HG03097 (cell line): ENCODE measurements around the gene DDIT3.
"Not testable (repeated sequence)": the region's sequence is repeated elsewhere in the genome, so short reads cannot be mapped to it uniquely, and the experiment has no call there.

Source experiments
- ATAC-seq: cut with Tn5 transposase; IDR thresholded peaks from one replicate; pipeline ENCODE4 v1.9.1; 2021; ENCODE audit not compliant: unreplicated experiment, low FRiP score

The DDIT3 gene

GRCh38 chr12:57520053-57520818, at the start of gene DDIT3:
Gene DDIT3 (minus strand): TSS chr12:57520514. CDS start chr12:57517406, 3,108 bp downstream.
- peak; percentile 55 for ATAC-seq

- ATAC-seq, result no peak
Observed at GRCh38 chr12:57569858-57570257, 49.5 kb upstream of the DDIT3 start.

- ATAC-seq, result no peak
Observed at GRCh38 chr12:57568838-57569237, 48.5 kb upstream of the DDIT3 start.

GRCh38 chr12:57564178-57564740, 43.9 kb upstream of the DDIT3 start:
- ATAC-seq, result no peak

GRCh38 chr12:57563358-57563757, 43.0 kb upstream of the DDIT3 start:
- no peak for ATAC-seq

GRCh38 chr12:57561117-57561516, 40.8 kb upstream of the DDIT3 start:
- ATAC-seq, result not testable (repeated sequence)

- ATAC-seq, result no peak
Observed at GRCh38 chr12:57560516-57560915, 40.2 kb upstream of the DDIT3 start.

- ATAC-seq, result no peak
Observed at GRCh38 chr12:57558864-57559263, 38.5 kb upstream of the DDIT3 start.

GRCh38 chr12:57554897-57555296, 34.6 kb upstream of the DDIT3 start:
- no peak for ATAC-seq

- no peak for ATAC-seq
Observed at GRCh38 chr12:57554453-57554852, 34.1 kb upstream of the DDIT3 start.

GRCh38 chr12:57553343-57554202, 33.3 kb upstream of the DDIT3 start:
- no peak for ATAC-seq

- ATAC-seq, result no peak
Observed at GRCh38 chr12:57552835-57553313, 32.6 kb upstream of the DDIT3 start.

- ATAC-seq, result no peak
Observed at GRCh38 chr12:57552306-57552651, 32.0 kb upstream of the DDIT3 start.

GRCh38 chr12:57551637-57552305, 31.5 kb upstream of the DDIT3 start:
- no peak for ATAC-seq

- ATAC-seq, result no peak
Observed at GRCh38 chr12:57550641-57551549, 30.6 kb upstream of the DDIT3 start.

GRCh38 chr12:57549909-57550640, 29.8 kb upstream of the DDIT3 start, which contains the start of gene KIF5A:
Gene KIF5A (plus strand): TSS chr12:57550044. CDS start chr12:57550272, 228 bp downstream.
- ATAC-seq, result no peak

GRCh38 chr12:57549203-57549908, 29.0 kb upstream of the DDIT3 start:
- ATAC-seq, result no peak

GRCh38 chr12:57548488-57548887, 28.2 kb upstream of the DDIT3 start:
- no peak for ATAC-seq

GRCh38 chr12:57548013-57548315, 27.6 kb upstream of the DDIT3 start:
- ATAC-seq, result no peak
